Adrenal gland (tissue), 12 donors: ENCODE data around the gene CRTC3. TPM values are rescaled to one million over a fixed set of nuclear protein-coding genes. Genes with fewer than 3 reads are reported as not detected.

Experiments
- DNase-seq, 7 donors: peaks; one replicate each; pipeline ENCODE4 v3.0.0-alpha.2; 2019 to 2020
- H3K27ac ChIP-seq, 5 donors: fragments of 200-600 bp; sonication (generic) in 4 of 5; 1 replicate in 3 of 5; 2 replicates in 2 of 5; pipeline versions ENCODE4 v1.5.1 to v1.8.0; 2016 to 2020; ENCODE audit warnings: mild to moderate bottlenecking in 1 of 5
- H3K27me3 ChIP-seq: fragments of 200-600 bp; 2 replicates; pipeline ENCODE4 v1.8.0; 2021
- H3K36me3 ChIP-seq, 2 donors: fragments of 200-600 bp; replicated peaks in 1 of 2; 1 replicate in 1 of 2; 2 replicates in 1 of 2; pipeline versions ENCODE4 v1.5.1 to v1.8.0; 2018 to 2022
- H3K4me1 ChIP-seq, 2 donors: fragments of 200-600 bp; replicated peaks in 1 of 2; 1 replicate in 1 of 2; 2 replicates in 1 of 2; pipeline versions ENCODE4 v1.5.1 to v1.8.0; 2018 to 2021
- H3K4me3 ChIP-seq, 4 donors: fragments of 200-600 bp; sonication (generic) in 3 of 4; one replicate each; pipeline ENCODE4 v1.5.1; 2016 to 2018
- H3K9me3 ChIP-seq, 3 donors: fragments of 200-600 bp; sonication (generic) in 1 of 3; replicated peaks in 1 of 3; 1 replicate in 2 of 3; 2 replicates in 1 of 3; pipeline versions ENCODE4 v1.5.1 to v1.8.0; 2016 to 2021
- CTCF ChIP-seq, 6 experiments: fragments of 450-650 bp in 4 of 6; fragments of 200-600 bp in 2 of 6; sonication (generic) in 1 of 6; IDR thresholded peaks; 1 replicate in 5 of 6; 2 replicates in 1 of 6; pipeline versions ENCODE4 v1.5.1 to v1.8.0; 2016 to 2021; ENCODE audit warnings: antibody characterized with exemption in 6 of 6, mild to moderate bottlenecking in 2 of 6, moderate library complexity in 1 of 6
- POLR2A ChIP-seq, 2 donors: fragments of 450-650 bp; IDR thresholded peaks; one replicate each; pipeline ENCODE4 v1.6.1; 2017; ENCODE audit warnings: antibody characterized with exemption in 2 of 2, mild to moderate bottlenecking in 2 of 2, moderate library complexity in 1 of 2
- WGBS, 4 donors: extraction: QIAGEN DNeasy Blood & Tissue Kit in 2 of 4; methylation state at CpG; one replicate each; pipeline versions ENCODE4 v1.1.5 to v1.1.7; 2013 to 2017; 5-methylcytosine and 5-hydroxymethylcytosine counted together
- intact Hi-C, 2 donors: fragments of 100-400 bp; cut with DNase I; formaldehyde crosslinking; loops; one replicate each; pipeline versions ENCODE4 v1.14.1 to v1.15.0; 2022 to 2023
- polyA plus RNA-seq, 3 donors: library from polyadenylated mRNA; stranded (reverse); fragments of 200-250 nt in 2 of 3; fragments of 350-450 nt in 1 of 3; fragmentation: Illumina TruSeq in 1 of 3; extraction: RNeasy Lipid Tissue Mini Kit (QIAGEN cat#74804) in 1 of 3; gene quantifications; one replicate each; pipeline ENCODE4 v1.2.3, GENCODE V29; 2013 to 2014
- total RNA-seq, 9 donors: library from RNA; depleted of rRNA in 4 of 9; stranded (reverse); fragments of >200 nt in 4 of 9; fragments of 120-200 nt in 1 of 9; fragmentation: NEBNext Ultra II Directional in 1 of 9; extraction: Animal tissue kit (Norgen Biotek cat#: 25700) in 1 of 9; gene quantifications; one replicate each; pipeline versions ENCODE4 v1.1.0 to v1.2.4, GENCODE V29; 2013 to 2023
- donor health status: healthy with polysubstance abuse.
- donor health status: Bipolar disorder and iron deficiency.
- donor health status: DM: yes; HTN: yes; CAD: no.
- donor health status: DM: no; HTN: no; CAD: no.
- donor health status: DM: no; HTN: no; CAD: no.
- donor health status: DM: yes; HTN: yes; CAD: no.

Gene CRTC3
- total and polyA plus RNA-seq, 12 donors = 11.5 to 46.7 (median 31.8) TPM

GRCh38 chr15:90690585-90690984, 160.9 kb downstream of the CRTC3 start:
- H3K36me3 ChIP-seq = no peaks in the 10 kb centered on the region
- peaks cover 9 to 14% of the 10 kb centered on the region in 2 donors for H3K4me1 ChIP-seq
- no peak for DNase-seq
- WGBS, 4 donors = 35 to 49% (median 43%) methylated on average over 2 of the region's 2 CpGs
- H3K4me3 ChIP-seq = no peak overlapping the region
- TF ChIP-seq POLR2A (IDR thresholded peaks at IDR 0.05) (no peak), CTCF (IDR thresholded peaks at IDR 0.05) (no peak)
- no peak overlapping the region for H3K27ac ChIP-seq
- H3K9me3 ChIP-seq = no peaks in the 10 kb centered on the region
- intact Hi-C loops = loop anchor here in 1 of 2 donors (5.0 kb wide), 1 partner anchor 43 kb away; no protein-coding TSS in a partner anchor
- no peaks in the 10 kb centered on the region for H3K27me3 ChIP-seq

GRCh38 chr15:90691369-90691768, 161.6 kb downstream of the CRTC3 start:
- WGBS, 4 donors = 66 to 73% (median 72%) methylated on average over 4 of the region's 4 CpGs
- H3K9me3 ChIP-seq = no peaks in the 10 kb centered on the region
- intact Hi-C loops = loop anchor here in 1 of 2 donors (5.0 kb wide), 1 partner anchor 44 kb away; no protein-coding TSS in a partner anchor
- peak in 5 of 7 donors; percentile 39 to 57 (median 54) for DNase-seq
- no peaks in the 10 kb centered on the region for H3K36me3 ChIP-seq
- H3K4me3 ChIP-seq = no peak overlapping the region
- peak overlapping the region in 2 of 5 donors; percentile 41 to 45 for H3K27ac ChIP-seq
- no peaks in the 10 kb centered on the region for H3K27me3 ChIP-seq
- peaks cover 9 to 14% of the 10 kb centered on the region in 2 donors for H3K4me1 ChIP-seq
- TF ChIP-seq CTCF (IDR thresholded peaks at IDR 0.05) (peak in 5 of 6 experiments; percentile 25 to 46 (median 39)), POLR2A (IDR thresholded peaks at IDR 0.05) (no peak)

- Histone ChIP-seq H3K27me3 (no peaks in the 10 kb centered on the region), H3K36me3 (no peaks in the 10 kb centered on the region), H3K9me3 (no peaks in the 10 kb centered on the region), H3K4me1 (peaks cover 9 to 14% of the 10 kb centered on the region in 2 donors), H3K27ac (peak overlapping the region in 1 of 5 donors; percentile 6), H3K4me3 (no peak overlapping the region)
- DNase-seq = no peak
- TF ChIP-seq POLR2A (IDR thresholded peaks at IDR 0.05) (no peak), CTCF (IDR thresholded peaks at IDR 0.05) (no peak)
- 76 to 80% (median 78%) methylated on average over 4 of the region's 4 CpGs for WGBS, 4 donors
- intact Hi-C loops = loop anchor here in 1 of 2 donors (5.0 kb wide), 1 partner anchor 45 kb away; no protein-coding TSS in a partner anchor
Observed at GRCh38 chr15:90691982-90692773, 162.5 kb downstream of the CRTC3 start.

Other genes with a start within 250 kb of the CRTC3 start
- 10 to 100 TPM in 2 of 9 donors, 1 to 10 TPM in 7; 3.3 to 21.4 (median 6.4) TPM for gene ZNF774, start 177.6 kb upstream of the CRTC3 start, total RNA-seq
- gene ZNF774, start 177.6 kb upstream of the CRTC3 start, polyA plus RNA-seq = 1 to 10 TPM; 1.0 to 5.7 (median 1.8) TPM
- gene IQGAP1, start 141.7 kb upstream of the CRTC3 start, total RNA-seq = 100 to 1,000 TPM; 122 to 261 (median 151) TPM
- 100 to 1,000 TPM in 1 of 3 donors, 10 to 100 TPM in 2; 34.3 to 195 (median 57.7) TPM for gene IQGAP1, start 141.7 kb upstream of the CRTC3 start, polyA plus RNA-seq
- 1 to 10 TPM in 7 of 9 donors, under 1 TPM in 2; 0.24 to 6.8 (median 1.3) TPM for gene BLM, start 187.4 kb downstream of the CRTC3 start, total RNA-seq
- 1 to 10 TPM; 1.1 to 2.2 (median 1.4) TPM for gene BLM, start 187.4 kb downstream of the CRTC3 start, polyA plus RNA-seq